NK-92 (cell line): ENCODE data around the gene C11orf21.

Source experiments
- DNase-seq: peaks from one replicate; lab custom pipeline; 2025; ENCODE audit not compliant: unreplicated experiment; lab: John Stamatoyannopoulos, UW

The C11orf21 gene

DNA sequence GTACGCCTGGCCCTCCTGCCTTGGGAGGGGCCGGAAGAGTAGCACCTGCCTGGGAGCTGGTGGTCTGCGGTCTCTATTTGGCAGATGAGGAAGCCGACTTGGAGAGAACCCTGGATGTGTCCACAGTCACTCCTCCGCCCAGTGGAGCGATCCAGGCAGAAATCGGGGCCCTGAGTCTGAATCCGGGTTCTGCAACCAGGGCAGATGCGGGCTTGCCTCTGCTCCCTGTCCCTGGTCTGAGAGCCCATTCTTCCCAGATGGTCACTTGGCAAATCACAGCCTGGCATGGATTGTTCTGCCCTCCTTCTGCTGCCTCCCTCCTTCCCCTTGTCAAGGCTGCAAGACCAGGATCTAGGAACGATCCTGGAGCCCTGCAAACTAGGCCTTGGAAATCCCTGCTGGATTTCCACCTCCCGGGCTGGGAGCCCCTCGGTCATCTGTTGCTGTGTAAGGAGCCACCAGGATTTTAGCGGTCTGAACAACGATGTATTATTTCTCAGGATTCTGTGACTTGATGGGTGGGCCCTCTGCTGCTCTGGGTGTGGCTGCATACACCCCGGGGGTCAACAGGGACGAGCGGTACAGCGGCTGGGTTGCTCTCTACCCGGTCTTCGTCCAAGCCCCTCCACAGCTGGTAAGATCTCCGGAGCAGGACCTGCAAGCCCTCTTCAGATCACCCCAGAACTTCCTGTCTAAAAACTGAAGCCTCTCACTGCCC lies 29.3 kb downstream of the C11orf21 start:
- DNase-seq: no peak

DNA sequence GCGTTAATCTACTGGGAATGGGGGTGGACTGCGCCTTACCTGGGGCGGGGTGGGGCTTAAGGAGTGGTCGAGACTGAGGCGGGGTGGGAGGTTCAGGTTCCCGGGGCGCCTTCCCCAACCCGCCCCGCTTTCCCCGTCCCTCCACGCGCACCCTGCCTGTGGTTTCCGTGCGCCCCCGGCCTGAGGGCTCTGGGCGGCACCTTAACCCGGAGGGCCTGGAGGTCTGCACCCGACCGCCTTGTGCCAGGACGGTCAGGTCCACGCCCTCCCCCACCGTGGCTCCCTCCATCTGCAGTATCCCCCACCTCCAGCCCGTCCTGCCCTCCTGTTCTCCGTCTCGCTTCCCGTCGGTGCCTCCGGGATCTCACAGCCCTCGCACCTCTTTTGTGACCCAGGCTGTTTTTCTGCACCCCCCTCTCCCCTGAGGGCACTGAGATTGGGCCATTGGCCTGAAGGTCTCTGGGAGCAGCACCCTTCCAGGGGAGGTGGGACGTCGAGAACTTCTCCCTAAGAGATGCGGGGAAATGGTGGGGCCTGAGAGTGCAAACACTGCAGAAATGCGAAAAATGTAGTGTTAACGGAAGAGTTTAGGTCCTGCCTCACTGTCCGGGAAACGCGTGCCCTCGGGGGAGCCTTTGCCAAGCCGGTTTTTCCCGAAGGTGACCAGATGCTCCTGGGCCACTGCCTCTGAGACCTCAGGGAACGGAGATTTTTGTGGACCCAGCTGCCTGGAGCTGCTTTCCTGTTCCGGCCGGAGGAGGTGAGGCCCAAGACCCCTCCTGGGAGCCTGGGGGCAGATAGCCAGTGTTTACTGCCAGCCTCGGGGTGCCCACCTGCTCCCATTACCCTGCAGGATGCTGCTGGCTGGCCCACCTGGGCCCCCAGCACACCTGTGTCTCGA lies 30.1 kb downstream of the C11orf21 start:
- DNase-seq: no peak

DNA sequence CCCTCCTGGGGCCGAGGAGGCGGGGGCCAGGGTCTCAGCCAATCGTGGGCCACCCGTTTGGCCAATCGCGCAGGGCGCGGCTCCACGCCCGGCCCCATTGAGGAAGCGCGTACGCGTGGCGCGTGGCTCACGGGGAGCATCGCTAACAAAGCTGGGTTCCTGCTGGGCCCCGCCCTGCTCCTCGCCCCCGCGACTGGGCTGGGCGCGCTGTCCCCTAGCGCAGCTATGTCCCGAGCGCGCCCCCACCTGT lies 30.7 kb downstream of the C11orf21 start:
- DNase-seq: no peak

DNA sequence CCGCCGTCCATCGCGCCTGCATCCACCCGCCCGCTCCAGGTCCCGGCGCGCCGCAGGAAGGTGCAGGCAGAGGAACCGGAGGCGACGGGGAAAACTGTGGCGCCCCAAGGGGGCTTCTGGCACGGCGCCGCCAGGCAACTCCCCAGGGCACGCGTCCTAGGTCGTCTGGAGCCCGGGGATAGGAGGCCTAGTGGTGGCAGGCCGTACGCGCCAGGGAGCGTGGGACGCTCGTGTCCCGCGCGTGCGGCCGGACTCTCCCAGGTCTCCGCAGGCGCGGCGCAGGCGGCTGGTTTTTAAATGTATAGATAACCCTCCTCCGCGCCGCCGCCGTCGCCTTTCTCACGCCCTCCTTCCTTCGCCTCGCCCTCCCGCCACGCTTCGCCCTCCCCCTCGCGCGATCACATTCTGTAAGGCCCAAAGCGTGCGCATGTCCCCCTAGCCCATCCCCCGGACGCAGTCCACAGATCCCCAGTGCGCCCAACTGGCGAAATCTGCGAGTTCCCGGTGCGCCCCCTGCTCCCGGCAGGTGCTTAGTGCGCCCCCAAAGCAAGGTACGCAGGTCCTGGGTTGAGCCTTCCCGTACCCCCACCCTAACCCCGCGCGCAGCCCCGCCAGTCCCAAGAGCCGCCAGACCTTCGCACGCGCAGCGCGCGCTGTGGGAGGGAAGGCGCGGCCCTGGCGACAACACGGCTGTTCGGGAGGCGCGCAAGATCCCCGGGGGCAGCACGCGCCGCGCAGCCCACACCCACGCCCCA lies 31.2 kb downstream of the C11orf21 start, which contains the start of gene ASCL2:
TSS of gene ASCL2 (minus strand) at position 267 of the 755 bp plus-strand sequence. CDS start at position 11, 256 bp downstream.
- DNase-seq: no peak

DNA sequence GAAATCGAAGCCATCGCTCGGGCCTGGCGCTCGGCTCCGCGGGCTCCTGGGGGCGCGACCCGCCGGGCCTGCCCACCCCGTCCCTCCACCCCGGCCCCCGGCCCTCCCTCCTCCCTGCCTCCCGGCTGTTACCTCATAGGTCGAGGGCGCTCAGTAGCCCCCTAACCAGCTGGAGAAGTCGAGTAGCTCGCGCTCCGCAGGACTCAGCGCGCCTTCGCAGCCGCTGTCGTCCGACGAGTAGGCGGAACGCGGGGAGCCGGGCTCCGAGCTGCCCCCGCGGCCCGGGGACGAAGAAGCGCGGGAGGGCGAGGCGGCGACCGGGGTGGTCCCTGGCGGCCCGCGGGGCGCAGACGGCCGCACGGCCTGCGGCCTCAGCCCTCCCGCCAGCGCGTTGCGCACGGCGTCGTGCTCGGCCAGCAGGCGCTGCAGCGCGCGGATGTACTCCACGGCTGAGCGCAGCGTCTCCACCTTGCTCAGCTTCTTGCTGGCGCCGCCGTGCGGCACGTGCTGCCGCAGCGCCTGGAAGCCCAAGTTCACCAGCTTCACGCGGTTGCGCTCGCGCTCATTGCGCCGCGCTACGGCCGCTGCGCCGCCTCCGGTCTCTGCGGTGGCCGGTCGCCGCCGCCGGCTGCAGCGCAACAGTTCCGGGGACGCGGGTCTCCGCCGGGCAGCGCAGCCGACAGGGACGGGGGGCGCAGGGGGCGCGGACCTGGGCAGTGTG lies 32.0 kb downstream of the C11orf21 start:
- DNase-seq: no peak

DNA sequence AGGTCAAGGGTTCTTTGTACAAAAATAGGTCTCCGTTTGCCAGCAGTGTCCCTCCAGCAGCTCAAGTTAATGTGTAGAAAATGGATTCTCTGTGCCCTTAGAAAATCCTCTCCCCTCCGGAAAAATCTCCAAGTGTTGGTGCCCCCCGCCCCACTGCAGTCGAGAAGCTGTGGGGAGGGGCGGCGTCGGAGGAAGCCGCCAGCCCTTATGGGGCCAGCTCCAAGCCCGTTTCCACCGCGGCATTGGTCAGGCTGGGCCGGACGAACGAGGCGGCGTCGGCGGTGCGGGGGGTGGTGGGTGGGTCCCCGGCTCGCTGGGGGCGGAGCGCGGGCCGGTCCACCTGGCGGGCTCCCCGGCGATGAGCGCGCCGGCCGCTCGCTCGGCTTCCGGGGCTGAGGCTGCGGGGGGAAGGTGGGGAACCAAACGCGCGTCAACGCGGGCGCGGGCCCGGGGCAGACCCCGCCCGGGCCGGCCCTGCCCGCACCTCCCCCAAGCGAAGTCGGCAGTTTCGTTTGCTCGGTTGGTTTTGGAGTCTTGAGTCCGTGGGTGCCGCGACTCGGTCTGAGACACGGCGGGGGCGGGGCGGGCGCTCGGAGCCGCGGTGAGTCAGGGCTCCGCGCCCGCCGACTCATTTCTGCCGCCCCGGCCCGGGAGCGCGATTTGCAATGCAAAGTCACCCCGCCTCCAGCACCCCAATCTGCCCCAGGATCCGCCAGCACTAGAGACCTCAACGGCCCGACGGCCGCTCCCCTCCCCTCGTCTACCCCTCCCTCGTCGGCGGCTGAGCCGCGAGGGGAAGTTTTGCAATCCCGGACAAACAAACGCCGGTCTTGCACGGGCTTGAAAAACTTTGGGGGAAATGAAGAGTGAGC lies 32.8 kb downstream of the C11orf21 start:
- DNase-seq: no peak

GRCh38 chr11:2267851-2268728 lies 33.6 kb downstream of the C11orf21 start:
- no peak for DNase-seq

DNA sequence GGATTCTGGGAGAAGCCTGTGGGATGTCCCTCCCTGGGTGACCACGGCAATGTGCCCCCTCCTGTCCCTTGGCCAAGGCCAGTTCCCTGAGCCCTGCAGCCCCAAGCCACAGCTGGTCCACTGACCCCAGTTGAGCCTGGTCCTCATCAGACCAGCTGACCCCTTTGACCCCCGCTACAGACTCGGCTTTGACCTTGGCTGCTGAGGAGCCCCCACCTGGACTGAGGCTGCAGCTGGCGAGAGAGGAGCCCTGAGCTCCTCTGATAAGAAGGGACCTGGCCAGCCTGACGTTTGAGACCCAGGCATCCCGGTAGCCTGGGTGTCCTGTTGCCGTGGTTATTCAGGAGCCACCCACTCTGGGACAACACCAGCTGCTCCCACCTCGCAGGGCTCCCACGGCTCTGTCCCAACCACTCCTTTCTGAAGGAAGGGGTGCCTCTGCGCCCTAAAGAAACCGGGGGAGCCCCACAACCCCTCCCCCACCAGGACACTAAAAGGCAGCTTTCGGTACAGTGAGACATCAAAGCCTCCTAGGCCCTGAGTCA lies 34.3 kb downstream of the C11orf21 start:
- DNase-seq: no peak

- no peak for DNase-seq
Measured at GRCh38 chr11:2266586-2267305, 35.0 kb downstream of the C11orf21 start.

- no peak for DNase-seq
Measured at GRCh38 chr11:2265854-2266585, 35.7 kb downstream of the C11orf21 start.

DNA sequence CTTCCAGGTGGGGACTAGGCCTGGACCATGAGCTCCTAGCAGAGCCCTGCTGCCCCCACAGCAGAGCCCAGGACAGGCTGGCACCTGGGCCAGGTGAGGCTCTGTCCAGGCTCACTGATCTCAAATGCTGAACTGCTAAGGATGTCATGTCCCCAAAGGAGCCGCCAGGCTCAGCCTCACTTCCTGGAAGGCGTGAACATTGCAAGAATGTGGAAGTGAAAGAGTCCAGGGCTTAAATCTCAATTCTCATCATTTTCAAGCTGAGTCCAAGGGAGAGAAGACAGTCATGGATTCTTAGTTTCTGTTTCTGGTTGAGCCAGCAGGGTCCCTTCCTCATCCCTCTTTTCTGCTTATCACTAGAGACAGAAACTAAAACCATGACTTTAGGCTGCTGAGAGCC lies 36.3 kb downstream of the C11orf21 start:
- no peak for DNase-seq

- no peak for DNase-seq
Measured at GRCh38 chr11:2264366-2265053, 37.2 kb downstream of the C11orf21 start.

- no peak for DNase-seq
Measured at GRCh38 chr11:2263724-2264360, 37.9 kb downstream of the C11orf21 start.

GRCh38 chr11:2263071-2263565 lies 38.6 kb downstream of the C11orf21 start:
- DNase-seq: no peak

DNA sequence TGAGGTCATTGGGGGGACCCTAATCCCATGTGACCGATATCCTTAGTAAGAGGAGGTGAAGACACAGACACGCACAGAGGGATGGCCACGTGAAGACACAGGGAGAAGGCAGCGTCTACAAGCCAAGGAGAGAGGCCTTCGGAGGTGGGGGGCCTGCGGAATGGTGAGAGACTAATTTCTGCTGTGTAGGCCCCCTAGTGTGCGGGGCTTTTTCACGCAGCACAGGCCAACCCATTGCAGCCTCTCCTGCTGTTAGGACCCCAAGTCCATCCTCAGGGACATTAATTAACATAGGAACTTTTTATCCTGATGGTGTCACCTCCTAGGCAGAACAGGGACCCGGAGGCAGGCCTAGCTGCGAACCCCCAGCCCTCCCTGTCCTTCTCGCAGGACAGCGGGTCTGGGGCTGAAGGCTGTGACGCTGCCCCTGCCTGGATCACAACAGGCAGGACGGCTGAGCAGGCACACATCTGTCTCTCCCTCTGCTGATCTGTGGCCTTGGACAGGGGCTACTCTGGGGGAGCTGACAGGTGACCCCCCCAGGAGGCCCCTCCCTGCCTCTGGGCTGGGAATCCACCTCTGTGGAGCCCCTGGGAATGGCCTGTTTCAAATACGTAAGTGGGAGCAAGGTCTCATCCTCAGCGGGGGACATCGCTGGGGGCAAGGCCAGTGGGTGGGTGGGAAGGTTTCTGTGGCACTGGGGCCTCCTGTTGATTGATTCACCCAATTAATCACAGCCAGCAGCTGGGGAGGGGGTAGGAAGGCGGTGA lies 39.2 kb downstream of the C11orf21 start:
- no peak for DNase-seq
